OCI-LY7 (cell line): ENCODE data around the gene GRID2. TPM values are rescaled to one million over a fixed set of nuclear protein-coding genes. Genes with fewer than 3 reads are reported as not detected.

Experiments used
- BruUV-seq: library from RNA; stranded (reverse); fragments of 400-500 nt; replicated peaks from 2 replicates; lab custom pipeline; 2021; lab: Mats Ljungman, UMichigan
- CTCF ChIA-PET: fragments of 300-600 bp; sonication (Branson Sonifier 250); formaldehyde crosslinking; loops from one replicate; lab custom pipeline; 2022; ENCODE audit warnings: antibody characterized with exemption; ENCODE audit not compliant: unreplicated experiment; lab: Charles Lee
- POLR2A ChIA-PET: fragments of 300-600 bp; sonication (Branson Sonifier 250); formaldehyde crosslinking; loops from one replicate; lab custom pipeline; 2022; ENCODE audit warnings: antibody characterized with exemption; lab: Charles Lee
- DNase-seq: peaks from one replicate; pipeline ENCODE4 v3.0.0-alpha.2; 2015; ENCODE audit warnings: low spot score
- H2AFZ ChIP-seq: fragments of 200-600 bp; sonication (generic), shearing (Covaris generic); 2 replicates; pipeline ENCODE4 v1.6.1; 2014; ENCODE audit warnings: mild to moderate bottlenecking, antibody characterized with exemption, low read length, moderate library complexity
- H3K27ac ChIP-seq: fragments of 200-600 bp; sonication (generic); 2 replicates; pipeline ENCODE4 v1.5.1; 2014; ENCODE audit warnings: mixed run types, low read depth, mild to moderate bottlenecking, moderate library complexity, low read length, inconsistent platforms; ENCODE audit not compliant: poor library complexity, severe bottlenecking
- H3K36me3 ChIP-seq: fragments of 200-600 bp; sonication (generic); 2 replicates; pipeline ENCODE4 v1.6.1; 2014; ENCODE audit warnings: mild to moderate bottlenecking, antibody characterized with exemption, low read length, moderate library complexity, mixed read lengths; ENCODE audit not compliant: insufficient read depth
- H3K4me1 ChIP-seq: fragments of 200-600 bp; sonication (generic); 2 replicates; pipeline ENCODE4 v1.5.1; 2014; ENCODE audit warnings: mild to moderate bottlenecking, low read length; ENCODE audit not compliant: insufficient read depth, poor library complexity, severe bottlenecking
- H3K4me2 ChIP-seq: fragments of 200-600 bp; sonication (generic); 2 replicates; pipeline ENCODE4 v1.6.1; 2014; ENCODE audit warnings: mild to moderate bottlenecking, low read length
- H3K4me3 ChIP-seq: fragments of 200-600 bp; sonication (generic); 2 replicates; pipeline ENCODE4 v1.5.1; 2014; ENCODE audit warnings: mild to moderate bottlenecking, low read depth, low read length; ENCODE audit not compliant: poor library complexity, severe bottlenecking
- H3K79me2 ChIP-seq: fragments of 200-600 bp; sonication (generic); 2 replicates; pipeline ENCODE4 v1.6.1; 2016; ENCODE audit warnings: low read depth, mild to moderate bottlenecking, low read length, moderate library complexity, mixed read lengths; ENCODE audit not compliant: insufficient read depth
- H3K9me2 ChIP-seq: fragments of 200-600 bp; sonication (generic); 2 replicates; pipeline ENCODE4 v1.6.1; 2016; ENCODE audit warnings: mild to moderate bottlenecking, low read length, mixed read lengths; ENCODE audit not compliant: insufficient read depth
- H3K9me3 ChIP-seq: fragments of 200-600 bp; sonication (generic); 2 replicates; pipeline ENCODE4 v1.6.1; 2014; ENCODE audit warnings: mild to moderate bottlenecking, mixed run types, low read length, mixed read lengths
- H4K20me1 ChIP-seq: fragments of 200-600 bp; sonication (generic); 2 replicates; pipeline ENCODE4 v1.6.1; 2014; ENCODE audit warnings: mild to moderate bottlenecking, antibody characterized with exemption, low read length, moderate library complexity, mixed read lengths; ENCODE audit not compliant: insufficient read depth
- CTCF ChIP-seq: fragments of 200-600 bp; sonication (generic); conservative IDR thresholded peaks from 2 replicates; pipeline ENCODE4 v1.5.1; 2014; ENCODE audit warnings: mild to moderate bottlenecking, antibody characterized with exemption, low read length, moderate library complexity, mixed read lengths
- EZH2phosphoT487 ChIP-seq: fragments of 200-600 bp; sonication (generic); IDR thresholded peaks from 2 replicates; pipeline ENCODE4 v1.6.1; 2018; ENCODE audit warnings: low read depth, borderline replicate concordance, mild to moderate bottlenecking, mixed run types, antibody characterized with exemption, low read length, moderate library complexity, mixed read lengths
- intact Hi-C: fragments of 100-400 bp; cut with micrococcal nuclease; formaldehyde crosslinking; loops from one replicate; pipeline ENCODE4 v1.10.0; 2022; ENCODE audit not compliant: unreplicated experiment
- total RNA-seq, 2 experiments: library from RNA; depleted of rRNA in 1 of 2; stranded (reverse); fragments of >200 nt in 1 of 2; shearing (Covaris generic) in 1 of 2; gene quantifications; 2 replicates each; pipeline ENCODE4 v1.2.3, GENCODE V29; 2014 to 2022

GRID2 gene
- total RNA-seq, 2 experiments from 2014 or later: not detected

DNA sequence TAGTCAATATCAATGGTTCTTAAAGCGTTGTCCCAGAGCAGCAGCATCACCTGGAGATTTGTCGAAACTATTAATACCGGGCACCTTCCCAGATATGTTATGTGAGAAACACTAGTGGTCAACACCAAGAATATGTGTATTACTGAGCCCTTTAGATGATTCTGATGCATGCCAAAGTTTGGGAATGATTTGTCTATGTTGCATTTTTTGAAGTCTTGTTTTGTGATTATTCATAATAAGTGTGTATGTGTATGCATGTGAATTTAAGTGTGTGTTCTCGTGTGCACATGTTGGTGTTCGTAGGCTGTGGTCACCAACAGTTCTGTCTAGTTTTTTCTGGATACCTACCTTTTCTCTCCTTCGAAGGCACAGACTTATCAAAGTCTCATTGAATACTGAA lies 749.4 kb downstream of the GRID2 start:
- Histone ChIP-seq H3K9me3 (no peaks in the 10 kb centered on the region), H3K4me2 (no peak overlapping the region), H3K27ac (no peak overlapping the region), H3K9me2 (no peaks in the 10 kb centered on the region), H3K79me2 (no peaks in the 10 kb centered on the region), H3K4me1 (no peaks in the 10 kb centered on the region), H3K36me3 (no peaks in the 10 kb centered on the region), H4K20me1 (no peaks in the 10 kb centered on the region), H2AFZ (no peak overlapping the region), H3K4me3 (no peak overlapping the region)
- CTCF ChIA-PET: no interaction called here
- POLR2A ChIA-PET: no interaction called here
- BruUV-seq: no TSS peak
- TF ChIP-seq EZH2phosphoT487: no peak
- TF ChIP-seq CTCF: no peak
- intact Hi-C loops: no loop called here
- DNase-seq: no peak

- Histone ChIP-seq H2AFZ (no peak overlapping the region), H3K9me3 (no peaks in the 10 kb centered on the region), H3K4me1 (no peaks in the 10 kb centered on the region), H3K4me2 (no peak overlapping the region), H3K79me2 (no peaks in the 10 kb centered on the region), H3K4me3 (no peak overlapping the region), H3K27ac (no peak overlapping the region), H3K36me3 (no peaks in the 10 kb centered on the region), H3K9me2 (no peaks in the 10 kb centered on the region), H4K20me1 (no peaks in the 10 kb centered on the region)
- intact Hi-C loops: no loop called here
- ChIA-PET POLR2A (no interaction called here), CTCF (no interaction called here)
- BruUV-seq: no TSS peak
- TF ChIP-seq CTCF (no peak), EZH2phosphoT487 (no peak)
- DNase-seq: no peak
Measured at GRCh38 chr4:93061826-93062225, 758.1 kb downstream of the GRID2 start.

- Histone ChIP-seq H3K9me3 (no peaks in the 10 kb centered on the region), H3K79me2 (no peaks in the 10 kb centered on the region), H3K4me3 (no peak overlapping the region), H3K36me3 (no peaks in the 10 kb centered on the region), H3K9me2 (no peaks in the 10 kb centered on the region), H4K20me1 (no peaks in the 10 kb centered on the region), H3K4me2 (no peak overlapping the region), H2AFZ (no peak overlapping the region), H3K27ac (no peak overlapping the region), H3K4me1 (no peaks in the 10 kb centered on the region)
- no TSS peak for BruUV-seq
- no peak for DNase-seq
- intact Hi-C loops: no loop called here
- CTCF ChIA-PET: no interaction called here
- POLR2A ChIA-PET: no interaction called here
- TF ChIP-seq EZH2phosphoT487 (no peak), CTCF (no peak)
Measured at GRCh38 chr4:93063325-93063724, 759.6 kb downstream of the GRID2 start.
